Keratinocyte (primary cell): ENCODE measurements around the gene SEPTIN5. TPM values are rescaled to one million over a fixed set of nuclear protein-coding genes. Genes with fewer than 3 reads are reported as not detected.

Experiments used
- DNase-seq: peaks from one replicate; pipeline ENCODE4 v3.0.0-alpha.2; 2011; ENCODE audit warnings: low read depth, missing footprints, low spot score
- FAIRE-seq: peaks from 2 replicates; lab custom pipeline; 2011; peaks lifted over from hg19 to GRCh38; lab: Jason Lieb, UNC
- H2AFZ ChIP-seq: 2 replicates; pipeline ENCODE4 v1.6.0; 2012; ENCODE audit warnings: low read length, control low read depth, inconsistent platforms; ENCODE audit not compliant: control insufficient read depth
- H3K27ac ChIP-seq: 2 replicates; pipeline ENCODE4 v1.5.1; 2011; ENCODE audit warnings: low read length; ENCODE audit not compliant: control insufficient read depth, insufficient read depth
- H3K27me3 ChIP-seq: 3 replicates; pipeline ENCODE4 v1.6.0; 2011; ENCODE audit warnings: low read length; ENCODE audit not compliant: control insufficient read depth, insufficient read depth; ENCODE audit errors: extremely low read depth
- H3K36me3 ChIP-seq, 2 experiments: 2 replicates in 1 of 2; 3 replicates in 1 of 2; pipeline ENCODE4 v1.5.1; 2011; ENCODE audit warnings: low read length in 2 of 2, mild to moderate bottlenecking in 1 of 2; ENCODE audit not compliant: control insufficient read depth in 2 of 2, insufficient read depth in 2 of 2; ENCODE audit errors: extremely low read depth in 1 of 2
- H3K4me1 ChIP-seq: 3 replicates; pipeline ENCODE4 v1.5.1; 2011; ENCODE audit warnings: low read length; ENCODE audit not compliant: control insufficient read depth, insufficient read depth; ENCODE audit errors: extremely low read depth
- H3K4me2 ChIP-seq: 3 replicates; pipeline ENCODE4 v1.6.0; 2011; ENCODE audit warnings: low read depth, low read length; ENCODE audit not compliant: control insufficient read depth, insufficient read depth; ENCODE audit errors: extremely low read depth
- H3K4me3 ChIP-seq, 3 experiments: fragments of 200-600 bp in 1 of 3; sonication (generic) in 1 of 3; 2 replicates in 2 of 3; 3 replicates in 1 of 3; pipeline ENCODE4 v1.5.1; 2011 to 2016; ENCODE audit warnings: low read length in 3 of 3, mild to moderate bottlenecking in 3 of 3, control low read depth in 2 of 3, inconsistent platforms in 1 of 3, low read depth in 1 of 3, mixed read lengths in 1 of 3, mixed run types in 1 of 3, moderate library complexity in 1 of 3; ENCODE audit not compliant: control insufficient read depth in 2 of 3, insufficient read depth in 2 of 3; ENCODE audit errors: extremely low read depth in 1 of 3
- H3K79me2 ChIP-seq: 2 replicates; pipeline ENCODE4 v1.6.0; 2012; ENCODE audit warnings: low read length; ENCODE audit not compliant: control insufficient read depth, insufficient read depth
- H3K9ac ChIP-seq: 3 replicates; pipeline ENCODE4 v1.6.0; 2011; ENCODE audit warnings: low read length; ENCODE audit not compliant: control insufficient read depth, insufficient read depth; ENCODE audit errors: extremely low read depth
- H3K9me1 ChIP-seq: 3 replicates; pipeline ENCODE4 v1.6.0; 2011; ENCODE audit warnings: low read length; ENCODE audit not compliant: control insufficient read depth, insufficient read depth; ENCODE audit errors: extremely low read depth
- H3K9me3 ChIP-seq: 2 replicates; pipeline ENCODE4 v1.5.1; 2012; ENCODE audit warnings: low read depth, low read length; ENCODE audit not compliant: control insufficient read depth
- H4K20me1 ChIP-seq: 3 replicates; pipeline ENCODE4 v1.6.0; 2011; ENCODE audit warnings: low read length; ENCODE audit not compliant: control insufficient read depth, insufficient read depth; ENCODE audit errors: extremely low read depth
- CTCF ChIP-seq, 3 experiments: IDR thresholded peaks in 1 of 3; conservative IDR thresholded peaks in 1 of 3; optimal IDR thresholded peaks in 1 of 3; 2 replicates in 2 of 3; 3 replicates in 1 of 3; pipeline versions ENCODE3 to v1.5.1; 2011; ENCODE audit warnings: low read length in 3 of 3, mild to moderate bottlenecking in 3 of 3, moderate library complexity in 2 of 3, control low read depth in 1 of 3, inconsistent platforms in 1 of 3; ENCODE audit not compliant: insufficient read depth in 2 of 3; ENCODE audit errors: extremely low read depth in 1 of 3
- EZH2 ChIP-seq: IDR thresholded peaks from one replicate; pipeline ENCODE4 v1.6.1; 2012; ENCODE audit warnings: inconsistent platforms, mild to moderate bottlenecking, low read length, moderate library complexity
- dilution Hi-C: fragments of 300-500 bp; cut with MboI; formaldehyde crosslinking; loops from one replicate; pipeline ENCODE4 v1.7.0; 2020; ENCODE audit warnings: low sequenced_read_pairs; ENCODE audit not compliant: extremely low pct_ligation_motif_present
- polyA plus RNA-seq, 5 experiments: library from polyadenylated mRNA; depleted of rRNA in 3 of 5; stranded (reverse) in 3 of 5; stranded (forward) in 1 of 5; unstranded in 1 of 5; fragments of >200 nt; gene quantifications; 1 replicate in 1 of 5; 2 replicates in 3 of 5; 3 replicates in 1 of 5; pipeline versions ENCODE4 v1.2.1 to v1.2.3, GENCODE V29; 2011 to 2012; ENCODE audit warnings: missing spikeins in 2 of 5, low read depth in 1 of 5, low replicate concordance in 1 of 5

The SEPTIN5 gene
- polyA plus RNA-seq, 1 donor (not counting 4 experiments of a cell fraction or from before 2014, with no cell fraction given) = 2.2 TPM

- TF ChIP-seq EZH2 (peak; percentile 9), CTCF (optimal IDR thresholded peaks at IDR 0.05 in 1 of 3, IDR thresholded peaks at IDR 0.05 in 1 of 3, conservative IDR thresholded peaks at IDR 0.05 in 1 of 3; ENCODE audit: extremely low read depth in 1 of 3, insufficient read depth in 2 of 3, low read length in 3 of 3) (no peak)
- Histone ChIP-seq H3K9ac (no peak overlapping the region), H2AFZ (no peak overlapping the region), H3K79me2 (no peaks in the 10 kb centered on the region), H3K36me3 (no peaks in the 10 kb centered on the region), H3K9me1 (no peaks in the 10 kb centered on the region), H3K27ac (no peak overlapping the region), H3K4me1 (peaks cover 11% of the 10 kb centered on the region), H3K9me3 (no peaks in the 10 kb centered on the region), H4K20me1 (no peaks in the 10 kb centered on the region), H3K27me3 (peaks cover 28% of the 10 kb centered on the region), H3K4me3 (no peak overlapping the region), H3K4me2 (no peak overlapping the region)
- DNase-seq = no peak
- no peak for FAIRE-seq
- dilution Hi-C loops = no loop called here
Observed at GRCh38 chr22:19761725-19762567, 47.6 kb downstream of the SEPTIN5 start.

- Histone ChIP-seq H3K4me2 (no peak overlapping the region), H4K20me1 (no peaks in the 10 kb centered on the region), H3K27ac (no peak overlapping the region), H3K4me3 (no peak overlapping the region), H3K9me1 (no peaks in the 10 kb centered on the region), H2AFZ (no peak overlapping the region), H3K27me3 (peaks cover 21% of the 10 kb centered on the region), H3K4me1 (peaks cover 11% of the 10 kb centered on the region), H3K9ac (no peak overlapping the region), H3K36me3 (no peaks in the 10 kb centered on the region), H3K9me3 (no peaks in the 10 kb centered on the region), H3K79me2 (peaks cover 1% of the 10 kb centered on the region)
- dilution Hi-C loops = no loop called here
- TF ChIP-seq CTCF (optimal IDR thresholded peaks at IDR 0.05 in 1 of 3, IDR thresholded peaks at IDR 0.05 in 1 of 3, conservative IDR thresholded peaks at IDR 0.05 in 1 of 3; ENCODE audit: extremely low read depth in 1 of 3, insufficient read depth in 2 of 3, low read length in 3 of 3) (no peak), EZH2 (no peak)
- DNase-seq (no peak), FAIRE-seq (no peak)
Observed at GRCh38 chr22:19762568-19763457, 48.5 kb downstream of the SEPTIN5 start.
